Fibroblast of villous mesenchyme (primary cell): ENCODE results near the gene ATP6V1A. TPM values are rescaled to one million over a fixed set of nuclear protein-coding genes. Genes with fewer than 3 reads are reported as not detected.
A peak's percentile ranks its signal among the peaks of the same experiment; 100 is the strongest.

Experiments used
- DNase-seq: peaks from one replicate; pipeline ENCODE4 v3.0.0-alpha.2; 2010; ENCODE audit warnings: low read depth
- H3K4me3 ChIP-seq: 2 replicates; pipeline ENCODE4 v1.5.1; 2011; ENCODE audit warnings: low read depth, mild to moderate bottlenecking, low read length
- total RNA-seq: library from RNA; depleted of rRNA; stranded (reverse); fragments of >200 nt; gene quantifications from 2 replicates; pipeline ENCODE4 v1.2.3, GENCODE V29; 2012
- TF ChIP-seq, protein P1 (sequence below): IDR thresholded peaks from 2 replicates; pipeline ENCODE4 v1.5.1; 2012; ENCODE audit warnings: low read depth, mild to moderate bottlenecking, low read length; ENCODE audit not compliant: insufficient read depth

Gene ATP6V1A
- total RNA-seq = 85.7 and 117 TPM in 2 replicates

GRCh38 chr3:113746548-113747282, at the start of gene ATP6V1A:
Gene ATP6V1A, plus strand, starts transcription at chr3:113747035. Its CDS starts 31,719 bp downstream, at chr3:113778754.
- TF ChIP-seq, protein P1, sequence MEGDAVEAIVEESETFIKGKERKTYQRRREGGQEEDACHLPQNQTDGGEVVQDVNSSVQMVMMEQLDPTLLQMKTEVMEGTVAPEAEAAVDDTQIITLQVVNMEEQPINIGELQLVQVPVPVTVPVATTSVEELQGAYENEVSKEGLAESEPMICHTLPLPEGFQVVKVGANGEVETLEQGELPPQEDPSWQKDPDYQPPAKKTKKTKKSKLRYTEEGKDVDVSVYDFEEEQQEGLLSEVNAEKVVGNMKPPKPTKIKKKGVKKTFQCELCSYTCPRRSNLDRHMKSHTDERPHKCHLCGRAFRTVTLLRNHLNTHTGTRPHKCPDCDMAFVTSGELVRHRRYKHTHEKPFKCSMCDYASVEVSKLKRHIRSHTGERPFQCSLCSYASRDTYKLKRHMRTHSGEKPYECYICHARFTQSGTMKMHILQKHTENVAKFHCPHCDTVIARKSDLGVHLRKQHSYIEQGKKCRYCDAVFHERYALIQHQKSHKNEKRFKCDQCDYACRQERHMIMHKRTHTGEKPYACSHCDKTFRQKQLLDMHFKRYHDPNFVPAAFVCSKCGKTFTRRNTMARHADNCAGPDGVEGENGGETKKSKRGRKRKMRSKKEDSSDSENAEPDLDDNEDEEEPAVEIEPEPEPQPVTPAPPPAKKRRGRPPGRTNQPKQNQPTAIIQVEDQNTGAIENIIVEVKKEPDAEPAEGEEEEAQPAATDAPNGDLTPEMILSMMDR = no peak
- peak within 1 kb of the TSS; percentile 100 for H3K4me3 ChIP-seq
- peak; percentile 98 for DNase-seq

DNA sequence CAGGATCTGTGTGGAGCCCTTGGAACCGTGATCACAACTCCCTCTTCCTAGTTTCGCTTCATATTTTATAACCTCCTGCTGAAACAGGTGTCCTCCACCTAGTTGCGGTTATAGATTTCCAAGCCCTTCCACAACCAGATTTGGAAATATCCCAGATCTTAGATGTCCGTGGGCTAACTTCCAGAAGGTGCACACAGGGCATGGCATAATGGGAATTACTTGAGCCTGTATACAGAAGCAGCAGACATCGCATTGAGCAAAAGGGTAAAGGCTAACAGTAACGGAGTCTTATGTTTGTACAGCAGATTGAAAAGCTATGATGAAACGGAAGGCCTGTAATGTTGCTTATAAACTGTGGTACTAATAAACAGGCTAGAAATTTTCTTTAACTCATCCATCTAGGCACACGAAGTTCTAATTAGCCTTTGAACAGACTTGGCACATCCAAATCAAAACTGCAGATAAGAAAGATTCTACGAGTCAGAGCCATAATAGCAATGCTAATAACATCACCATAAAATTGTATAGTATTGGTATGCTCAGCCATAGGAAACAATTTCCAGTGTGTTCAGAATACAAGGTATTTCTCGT, 49.2 kb upstream of the ATP6V1A start:
- TF ChIP-seq, protein P1 = no peak
- peak overlapping the region; percentile 76 for H3K4me3 ChIP-seq
- peak; percentile 63 for DNase-seq

GRCh38 chr3:113698213-113698742, 48.6 kb upstream of the ATP6V1A start:
- DNase-seq = no peak
- no peak overlapping the region for H3K4me3 ChIP-seq
- TF ChIP-seq, protein P1 = no peak

- peak; percentile 12 for DNase-seq
- peak overlapping the region; percentile 28 for H3K4me3 ChIP-seq
Observed at GRCh38 chr3:113698956-113699355, 47.9 kb upstream of the ATP6V1A start.

GRCh38 chr3:113707835-113708234, 39.0 kb upstream of the ATP6V1A start:
- no peak overlapping the region for H3K4me3 ChIP-seq
- TF ChIP-seq, protein P1 = no peak
- DNase-seq = no peak

More at GRCh38 chr3:113698956-113699355, 47.9 kb upstream of the ATP6V1A start:
- TF ChIP-seq, protein P1 = no peak

GRCh38 chr3:113712129-113712528, 34.7 kb upstream of the ATP6V1A start:
- no peak for DNase-seq
- TF ChIP-seq, protein P1 = no peak
- H3K4me3 ChIP-seq = no peak overlapping the region
